Sigmoid colon (tissue), 7 donors: ENCODE measurements around the gene PIK3R1. TPM values are rescaled to one million over a fixed set of nuclear protein-coding genes. Genes with fewer than 3 reads are reported as not detected.

ENCODE experiments used
- DNase-seq: peaks from one replicate; pipeline ENCODE4 v3.0.0-alpha.2; 2019
- H3K27ac ChIP-seq, 4 donors: fragments of 200-600 bp; sonication (generic); one replicate each; pipeline ENCODE4 v1.5.1; 2016 to 2019; ENCODE audit warnings: mild to moderate bottlenecking in 1 of 4
- H3K27me3 ChIP-seq, 3 donors: fragments of 200-600 bp; sonication (generic); one replicate each; pipeline ENCODE4 v1.5.1; 2019; ENCODE audit warnings: mild to moderate bottlenecking in 1 of 3
- H3K36me3 ChIP-seq, 4 donors: fragments of 200-600 bp; sonication (generic); one replicate each; pipeline ENCODE4 v1.5.1; 2016 to 2019
- H3K4me1 ChIP-seq, 4 donors: fragments of 200-600 bp; sonication (generic); one replicate each; pipeline ENCODE4 v1.5.1; 2017 to 2019
- H3K4me3 ChIP-seq, 4 donors: fragments of 200-600 bp; sonication (generic); one replicate each; pipeline ENCODE4 v1.5.1; 2017 to 2019; ENCODE audit warnings: mild to moderate bottlenecking in 2 of 4, moderate library complexity in 1 of 4
- H3K9me3 ChIP-seq, 4 donors: fragments of 200-600 bp in 3 of 4; sonication (generic) in 3 of 4; one replicate each; pipeline versions ENCODE4 v1.5.1 to v1.6.1; 2013 to 2019
- EP300 ChIP-seq, 4 donors: sonication (generic); formaldehyde crosslinking; IDR thresholded peaks; one replicate each; pipeline ENCODE4 v1.6.1; 2017; ENCODE audit warnings: antibody characterized with exemption in 4 of 4
- POLR2A ChIP-seq, 2 donors: fragments of 450-650 bp; IDR thresholded peaks; one replicate each; pipeline ENCODE4 v1.6.1; 2016; ENCODE audit warnings: antibody characterized with exemption in 2 of 2, mild to moderate bottlenecking in 2 of 2, moderate library complexity in 2 of 2
- POLR2AphosphoS5 ChIP-seq, 4 donors: sonication (generic); formaldehyde crosslinking; IDR thresholded peaks; one replicate each; pipeline ENCODE4 v1.6.1; 2017; ENCODE audit warnings: antibody characterized with exemption in 4 of 4
- WGBS, 2 donors: extraction: QIAGEN DNeasy Blood & Tissue Kit; methylation state at CpG; one replicate each; pipeline ENCODE4 v1.1.7; 2013; 5-methylcytosine and 5-hydroxymethylcytosine counted together
- intact Hi-C: fragments of 100-400 bp; cut with DNase I; formaldehyde crosslinking; loops from one replicate; pipeline ENCODE4 v1.15.1; 2023
- polyA plus RNA-seq, 3 donors: library from polyadenylated mRNA; stranded (reverse); fragments of 200-250 nt; gene quantifications; one replicate each; pipeline ENCODE4 v1.2.3, GENCODE V29; 2013
- total RNA-seq, 4 donors: library from RNA; depleted of rRNA; stranded (reverse); fragments of >200 nt; gene quantifications; one replicate each; pipeline ENCODE4 v1.1.0, GENCODE V29; 2016
- TF ChIP-seq, protein P1 (sequence below), 4 experiments: fragments of 450-650 bp in 3 of 4; fragments of 200-600 bp in 1 of 4; IDR thresholded peaks; one replicate each; pipeline ENCODE4 v1.5.1; 2016 to 2019; ENCODE audit warnings: antibody characterized with exemption in 4 of 4, mild to moderate bottlenecking in 3 of 4, moderate library complexity in 2 of 4
- donor health status: healthy with polysubstance abuse.
- donor health status: Bipolar disorder and iron deficiency.
- donor health status: healthy.

Gene PIK3R1
- total and polyA plus RNA-seq, 7 donors: 9.2 to 227 (median 177) TPM

DNA sequence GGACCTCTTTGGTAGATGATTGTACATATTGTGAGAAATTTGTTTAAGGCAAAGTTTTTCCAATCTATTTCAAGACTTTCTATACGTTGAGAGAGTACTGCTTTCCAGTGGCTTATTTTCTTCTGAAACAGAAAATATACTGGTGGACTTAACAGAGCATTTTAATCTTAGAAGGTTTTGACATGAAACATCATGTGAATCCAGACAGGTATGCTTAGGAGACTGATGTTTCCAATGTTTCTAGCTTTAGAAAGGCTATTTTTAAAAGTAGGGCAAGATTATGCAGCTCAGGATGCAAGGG, 71.0 kb downstream of the PIK3R1 start:
- Histone ChIP-seq H3K9me3 (no peaks in the 10 kb centered on the region), H3K4me1 (peaks cover 0 to 98% (median 91%) of the 10 kb centered on the region in 4 donors), H3K27me3 (no peaks in the 10 kb centered on the region), H3K36me3 (peaks cover 4 to 43% (median 14%) of the 10 kb centered on the region in 4 donors), H3K27ac (peak overlapping the region; percentile 61 to 94 (median 82)), H3K4me3 (no peak overlapping the region)
- TF ChIP-seq POLR2A (IDR thresholded peaks at IDR 0.05): no peak
- TF ChIP-seq EP300 (IDR thresholded peaks at IDR 0.05): no peak
- TF ChIP-seq, protein P1, sequence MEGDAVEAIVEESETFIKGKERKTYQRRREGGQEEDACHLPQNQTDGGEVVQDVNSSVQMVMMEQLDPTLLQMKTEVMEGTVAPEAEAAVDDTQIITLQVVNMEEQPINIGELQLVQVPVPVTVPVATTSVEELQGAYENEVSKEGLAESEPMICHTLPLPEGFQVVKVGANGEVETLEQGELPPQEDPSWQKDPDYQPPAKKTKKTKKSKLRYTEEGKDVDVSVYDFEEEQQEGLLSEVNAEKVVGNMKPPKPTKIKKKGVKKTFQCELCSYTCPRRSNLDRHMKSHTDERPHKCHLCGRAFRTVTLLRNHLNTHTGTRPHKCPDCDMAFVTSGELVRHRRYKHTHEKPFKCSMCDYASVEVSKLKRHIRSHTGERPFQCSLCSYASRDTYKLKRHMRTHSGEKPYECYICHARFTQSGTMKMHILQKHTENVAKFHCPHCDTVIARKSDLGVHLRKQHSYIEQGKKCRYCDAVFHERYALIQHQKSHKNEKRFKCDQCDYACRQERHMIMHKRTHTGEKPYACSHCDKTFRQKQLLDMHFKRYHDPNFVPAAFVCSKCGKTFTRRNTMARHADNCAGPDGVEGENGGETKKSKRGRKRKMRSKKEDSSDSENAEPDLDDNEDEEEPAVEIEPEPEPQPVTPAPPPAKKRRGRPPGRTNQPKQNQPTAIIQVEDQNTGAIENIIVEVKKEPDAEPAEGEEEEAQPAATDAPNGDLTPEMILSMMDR (IDR thresholded peaks at IDR 0.05): no peak
- no peak for TF ChIP-seq POLR2AphosphoS5 (IDR thresholded peaks at IDR 0.05)
- no peak for DNase-seq
- 21 to 39% methylated on average over 1 of the region's 1 CpG for WGBS, 2 donors
- intact Hi-C loops: loop anchor here (5.0 to 10.0 kb wide), 2 partner anchors 176 to 1122 kb away; no protein-coding TSS in a partner anchor

DNA sequence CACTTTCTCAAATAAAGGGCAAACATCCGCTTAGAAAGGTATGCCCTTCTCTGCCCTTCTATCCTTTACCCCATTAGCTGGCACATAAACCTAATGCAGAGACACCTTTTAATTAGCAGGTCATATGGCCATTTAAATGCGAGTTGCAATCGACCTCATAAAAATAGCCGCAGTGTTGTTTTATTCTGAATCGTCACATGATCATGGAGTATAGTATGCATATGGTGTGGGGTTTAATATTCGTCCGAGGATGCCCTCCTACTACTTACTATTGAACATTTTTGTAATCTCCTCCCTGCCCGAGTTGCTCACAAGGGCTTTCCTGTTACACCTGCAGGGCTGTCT, 72.0 kb downstream of the PIK3R1 start:
- Histone ChIP-seq H3K4me3 (peak overlapping the region in 3 of 4 donors; percentile 46 to 58 (median 55)), H3K9me3 (no peaks in the 10 kb centered on the region), H3K36me3 (peaks cover 0 to 37% (median 9%) of the 10 kb centered on the region in 4 donors), H3K4me1 (peaks cover 0 to 99% (median 95%) of the 10 kb centered on the region in 4 donors), H3K27ac (peak overlapping the region; percentile 78 to 94 (median 84)), H3K27me3 (no peaks in the 10 kb centered on the region)
- no peak for DNase-seq
- intact Hi-C loops: loop anchor here (5.0 to 10.0 kb wide), 2 partner anchors 175 to 1123 kb away; no protein-coding TSS in a partner anchor
- TF ChIP-seq POLR2A (IDR thresholded peaks at IDR 0.05): no peak
- TF ChIP-seq EP300 (IDR thresholded peaks at IDR 0.05): no peak
- TF ChIP-seq POLR2AphosphoS5 (IDR thresholded peaks at IDR 0.05): no peak
- TF ChIP-seq, protein P1 (IDR thresholded peaks at IDR 0.05): no peak
- 15 to 36% methylated on average over 8 of the region's 8 CpGs for WGBS, 2 donors

DNA sequence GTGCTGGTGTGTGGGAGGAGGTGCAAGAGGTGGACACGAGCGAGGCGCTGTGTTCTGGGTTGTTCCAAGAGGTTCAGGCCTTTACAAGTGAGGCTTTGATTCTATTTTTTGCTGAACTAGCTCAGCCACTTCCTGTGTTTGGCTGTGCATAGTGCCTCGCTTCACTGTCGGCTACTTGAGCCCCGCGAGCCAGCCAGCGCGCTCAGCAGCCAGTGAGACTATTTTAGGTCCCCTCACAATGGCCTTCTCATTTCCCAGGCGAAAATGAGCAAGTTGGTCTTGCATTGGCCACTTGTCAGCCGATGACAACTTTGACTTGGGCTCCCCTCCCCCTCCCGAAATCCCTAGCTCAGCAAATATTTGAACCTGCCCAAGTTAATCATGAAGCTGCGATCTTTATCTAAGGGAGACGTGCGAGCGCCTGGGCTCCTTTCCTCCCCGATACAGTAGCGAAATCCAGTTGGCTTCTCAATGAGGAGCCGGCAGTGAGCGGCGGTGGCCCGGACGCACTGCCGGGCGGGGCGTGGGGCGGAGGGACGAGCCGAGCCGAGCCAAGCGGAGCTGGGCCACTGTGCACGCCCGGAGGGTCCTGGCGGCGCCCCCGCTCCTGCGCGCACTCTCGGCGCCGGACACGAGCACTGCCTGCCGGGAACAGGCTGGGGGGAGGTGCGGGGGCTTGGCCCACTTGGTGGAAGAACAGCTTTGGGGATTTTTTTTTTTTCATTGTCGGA, 72.6 kb downstream of the PIK3R1 start:
- H3K36me3 ChIP-seq: peaks cover 0 to 37% (median 13%) of the 10 kb centered on the region in 4 donors
- H3K27me3 ChIP-seq: no peaks in the 10 kb centered on the region
- peak overlapping the region; percentile 29 to 58 (median 50) for H3K4me3 ChIP-seq
- no peak for TF ChIP-seq POLR2A (IDR thresholded peaks at IDR 0.05)
- TF ChIP-seq POLR2AphosphoS5 (IDR thresholded peaks at IDR 0.05): peak; percentile 19 to 56 (median 36)
- TF ChIP-seq, protein P1 (IDR thresholded peaks at IDR 0.05): no peak
- H3K4me1 ChIP-seq: peaks cover 0 to 96% (median 92%) of the 10 kb centered on the region in 4 donors
- H3K9me3 ChIP-seq: no peaks in the 10 kb centered on the region
- intact Hi-C loops: loop anchor here (2.0 to 10.0 kb wide), 3 partner anchors 174 to 1123 kb away; no protein-coding TSS in a partner anchor
- peak; percentile 81 for DNase-seq
- peak overlapping the region; percentile 78 to 94 (median 84) for H3K27ac ChIP-seq
- 0 to 1% methylated on average over 45 of the region's 45 CpGs for WGBS, 2 donors

DNA sequence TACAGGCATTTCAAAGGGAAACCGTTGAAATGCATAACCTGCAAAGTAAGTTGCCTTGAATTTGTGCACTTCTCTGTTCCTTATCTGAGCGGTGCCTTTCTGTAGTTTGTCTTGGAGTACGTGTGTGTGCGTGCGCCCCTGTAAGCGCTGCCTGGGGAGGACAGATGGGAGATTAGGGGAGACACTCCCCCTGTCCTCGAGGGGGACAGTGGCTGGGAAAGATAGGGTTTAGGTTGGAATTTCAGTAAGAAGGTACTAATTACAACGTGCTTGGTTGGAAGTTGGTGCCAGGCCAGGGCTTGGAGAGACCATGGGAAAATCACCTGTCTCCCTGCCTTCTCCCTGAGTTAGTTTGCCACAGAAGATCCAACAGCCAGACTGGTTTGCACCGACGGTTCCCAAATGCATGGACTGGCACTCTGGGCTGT, 73.2 kb downstream of the PIK3R1 start:
- intact Hi-C loops: loop anchor here (2.0 to 10.0 kb wide), 3 partner anchors 174 to 1124 kb away; no protein-coding TSS in a partner anchor
- Histone ChIP-seq H3K4me3 (peak overlapping the region; percentile 29 to 58 (median 50)), H3K27me3 (no peaks in the 10 kb centered on the region), H3K4me1 (peaks cover 0 to 90% (median 86%) of the 10 kb centered on the region in 4 donors), H3K36me3 (peaks cover 0 to 37% (median 17%) of the 10 kb centered on the region in 4 donors), H3K27ac (peak overlapping the region; percentile 78 to 94 (median 84)), H3K9me3 (no peaks in the 10 kb centered on the region)
- TF ChIP-seq POLR2AphosphoS5 (IDR thresholded peaks at IDR 0.05) (peak in 1 of 4 donors; percentile 8), POLR2A (IDR thresholded peaks at IDR 0.05) (no peak)
- WGBS, 2 donors: 6 to 17% methylated on average over 10 of the region's 10 CpGs
- DNase-seq: peak; percentile 69

DNA sequence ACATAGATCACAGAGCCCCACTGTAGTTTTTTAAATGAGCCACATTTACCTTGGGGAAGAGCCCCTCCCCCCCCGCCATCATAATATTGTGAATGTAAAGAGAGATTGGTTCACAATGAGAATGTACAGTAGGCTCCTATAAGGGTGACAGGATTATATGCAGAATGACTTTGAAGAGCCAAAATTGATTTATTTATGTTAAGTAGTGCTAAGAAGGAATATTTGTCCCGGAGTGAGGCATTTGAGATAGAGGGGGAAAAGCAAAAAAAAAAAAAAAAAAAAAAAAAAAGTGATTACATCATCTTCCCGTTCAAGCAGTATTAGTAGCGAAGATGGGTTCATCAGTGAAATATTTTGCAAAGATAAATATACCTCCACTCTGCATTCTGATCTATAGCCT, 73.9 kb downstream of the PIK3R1 start:
- H3K36me3 ChIP-seq: peaks cover 5 to 37% (median 19%) of the 10 kb centered on the region in 4 donors
- no peaks in the 10 kb centered on the region for H3K9me3 ChIP-seq
- 52 to 79% methylated on average over 4 of the region's 4 CpGs for WGBS, 2 donors
- TF ChIP-seq, protein P1 (IDR thresholded peaks at IDR 0.05): no peak
- no peak for TF ChIP-seq EP300 (IDR thresholded peaks at IDR 0.05)
- TF ChIP-seq POLR2AphosphoS5 (IDR thresholded peaks at IDR 0.05): no peak
- no peak for DNase-seq
- H3K27me3 ChIP-seq: no peaks in the 10 kb centered on the region
- H3K4me3 ChIP-seq: peak overlapping the region in 2 of 4 donors; percentile 55 to 58
- H3K27ac ChIP-seq: peak overlapping the region; percentile 78 to 94 (median 84)
- intact Hi-C loops: loop anchor here (2.0 to 10.0 kb wide), 3 partner anchors 173 to 1125 kb away; no protein-coding TSS in a partner anchor
- peaks cover 0 to 82% (median 78%) of the 10 kb centered on the region in 4 donors for H3K4me1 ChIP-seq
